Measurements from ENCODE around the gene TBK1. TPM values are rescaled to one million over a fixed set of nuclear protein-coding genes. Genes with fewer than 3 reads are reported as not detected.

TBK1 gene
- total and polyA plus RNA-seq, 2 of the 4 experiments (the other 2 are of a cell fraction): 9.9 to 11.6 TPM

- no peak overlapping the region for H3K4ac ChIP-seq (ENCODE audit: low read depth, low read length)
- in situ Hi-C loops (cut with MboI; ENCODE audit: low sequenced_read_pairs): no loop called here
- H2AK5ac ChIP-seq (ENCODE audit: low read depth, low read length): no peak overlapping the region
- H3K4me3 ChIP-seq (ENCODE audit: insufficient read depth, low read depth, low read length): no peak overlapping the region
- H3K14ac ChIP-seq (replicated peaks; ENCODE audit: low read depth, low read length): no peak overlapping the region
- H4K20me1 ChIP-seq (ENCODE audit: insufficient read depth, low read length): no peaks in the 10 kb centered on the region
- no peaks in the 10 kb centered on the region; the same call in 1 of the 2 replicates for H3K9me1 ChIP-seq (ENCODE audit: insufficient read depth, low read length)
- H3K4me1 ChIP-seq (ENCODE audit: control insufficient read depth, insufficient read depth, low read length): peaks cover 9% of the 10 kb centered on the region
- H3K23ac ChIP-seq (ENCODE audit: low read depth, low read length): no peak overlapping the region
- H2BK120ac ChIP-seq (ENCODE audit: low read depth, low read length): no peak overlapping the region
- no peak overlapping the region for H3K4me2 ChIP-seq (ENCODE audit: low read depth, low read length)
- ATAC-seq (ENCODE audit: low read depth): no peak
- ChIA-PET POLR2A (ENCODE audit: unreplicated experiment) (no interaction called here), CTCF (no interaction called here)
- no peak overlapping the region for H2BK15ac ChIP-seq (ENCODE audit: low read depth, low read length)
- H4K91ac ChIP-seq (ENCODE audit: insufficient read depth, low read depth, low read length): no peak overlapping the region
- dilution Hi-C loops (cut with HindIII; ENCODE audit: low sequenced_read_pairs, unreplicated experiment): no loop called here
- no peaks in the 10 kb centered on the region for H3K27me3 ChIP-seq (ENCODE audit: control insufficient read depth, insufficient read depth, low read length)
- no peak overlapping the region for H3K9ac ChIP-seq (ENCODE audit: low read depth, low read length)
- TF ChIP-seq BHLHE40 (IDR thresholded peaks at IDR 0.05; ENCODE audit: low read depth, low read length) (no peak), MAZ (IDR thresholded peaks at IDR 0.05; ENCODE audit: borderline replicate concordance, low read depth, low read length) (no peak)
- no peaks in the 10 kb centered on the region for H3K9me3 ChIP-seq (ENCODE audit: control insufficient read depth, insufficient read depth, low read length)
- BruUV-seq (replicated peaks): no TSS peak
- no peak overlapping the region for H3K18ac ChIP-seq (ENCODE audit: low read depth, low read length)
- no peaks in the 10 kb centered on the region for H3K36me3 ChIP-seq (ENCODE audit: control insufficient read depth, insufficient read depth, low read length)
- no peaks in the 10 kb centered on the region for H3K79me1 ChIP-seq (ENCODE audit: low read depth in 1 of 2, low read length in 2 of 2)
- no peak overlapping the region for H2AFZ ChIP-seq (replicated peaks; ENCODE audit: low read length, poor library complexity)
- H2BK20ac ChIP-seq (ENCODE audit: low read depth, low read length): no peak overlapping the region
- no peak overlapping the region for H4K5ac ChIP-seq (ENCODE audit: low read depth, low read length)
- no peak overlapping the region for H4K8ac ChIP-seq (ENCODE audit: low read depth in 2 of 2, low read length in 2 of 2)
- WGBS, 2 experiments (ENCODE audit: extremely low coverage in 2 of 2, insufficient read length in 1 of 2): no CpG with 5 or more reads among the region's 11 CpGs
- H3K27ac ChIP-seq (ENCODE audit: insufficient read depth, low read length): no peak overlapping the region
- no peak for DNase-seq
- H2AK9ac ChIP-seq (replicated peaks; ENCODE audit: low read depth, low read length, poor library complexity): no peak overlapping the region
- intact Hi-C loops (cut with micrococcal nuclease): no loop called here
- H2BK5ac ChIP-seq (ENCODE audit: low read depth, low read length, poor library complexity, severe bottlenecking): no peak overlapping the region
- no peak overlapping the region for H3K56ac ChIP-seq (ENCODE audit: extremely low read depth, insufficient read depth, low read length)
Observed at GRCh38 chr12:64525461-64526160, 73.7 kb downstream of the TBK1 start.

Data from IMR-90 (cell line).